SK-N-SH treated with all-trans-retinoic acid at 6 μM for 48 hours (cell line): Measurements from ENCODE around the gene AGR2.

ENCODE experiments used
- ATAC-seq: fragments of 200-7000 bp; cut with Tn5 transposase; 3 replicates; pipeline ENCODE4 v1.9.1; 2020; ENCODE audit warnings: mild to moderate bottlenecking, moderate library complexity
- ARNTL ChIP-seq: fragments of 450-650 bp; formaldehyde crosslinking; IDR thresholded peaks from 2 replicates; pipeline ENCODE4 v1.5.0; 2020; ENCODE audit warnings: low read depth, mild to moderate bottlenecking, moderate library complexity, borderline replicate concordance
- BACH2 ChIP-seq: fragments of 250-450 bp; sonication (Bioruptor Pico); IDR thresholded peaks from 2 replicates; pipeline ENCODE4 v1.9.0; 2021; ENCODE audit warnings: mild to moderate bottlenecking, borderline replicate concordance
- CSDC2 ChIP-seq: fragments of 250-450 bp; sonication (Bioruptor Pico); IDR thresholded peaks from 2 replicates; pipeline ENCODE4 v1.5.0; 2020; ENCODE audit warnings: mild to moderate bottlenecking, moderate library complexity
- ESRRG ChIP-seq: fragments of 250-450 bp; sonication (Bioruptor Pico); IDR thresholded peaks from 2 replicates; pipeline ENCODE4 v1.6.1; 2021; ENCODE audit warnings: mild to moderate bottlenecking
- GLIS3 ChIP-seq: fragments of 250-450 bp; sonication (Bioruptor Pico); IDR thresholded peaks from 2 replicates; pipeline ENCODE4 v1.5.0; 2020; ENCODE audit warnings: mild to moderate bottlenecking, moderate library complexity
- ISL1 ChIP-seq: fragments of 250-450 bp; sonication (Bioruptor Pico); IDR thresholded peaks from 2 replicates; pipeline ENCODE4 v2.1.2; 2022; ENCODE audit warnings: mild to moderate bottlenecking, moderate library complexity
- OSR1 ChIP-seq: fragments of 250-450 bp; sonication (Bioruptor Pico); IDR thresholded peaks from 2 replicates; pipeline ENCODE4 v1.8.0; 2022; ENCODE audit warnings: moderate library complexity, mild to moderate bottlenecking, inconsistent platforms
- PPARA ChIP-seq: fragments of 250-450 bp; sonication (Bioruptor Pico); IDR thresholded peaks from 2 replicates; pipeline ENCODE4 v1.5.0; 2020; ENCODE audit warnings: mild to moderate bottlenecking, borderline replicate concordance
- RARB ChIP-seq: fragments of 250-450 bp; sonication (Bioruptor Pico); IDR thresholded peaks from 2 replicates; pipeline ENCODE4 v1.8.0; 2021; ENCODE audit warnings: mild to moderate bottlenecking, moderate library complexity
- SNAI2 ChIP-seq: fragments of 250-450 bp; sonication (Bioruptor Pico); IDR thresholded peaks from 2 replicates; pipeline ENCODE4 v1.5.0; 2020; ENCODE audit warnings: mild to moderate bottlenecking, moderate library complexity
- TCF4 ChIP-seq: fragments of 250-450 bp; sonication (Bioruptor Pico); IDR thresholded peaks from 2 replicates; pipeline ENCODE4 v1.8.0; 2021; ENCODE audit warnings: mild to moderate bottlenecking, moderate library complexity, borderline replicate concordance
- TOX ChIP-seq: fragments of 250-450 bp; sonication (Bioruptor Pico); IDR thresholded peaks from 2 replicates; pipeline ENCODE4 v1.8.0; 2021; ENCODE audit warnings: mild to moderate bottlenecking, moderate library complexity, borderline replicate concordance
- ZC3H10 ChIP-seq: fragments of 250-450 bp; sonication (Bioruptor Pico); IDR thresholded peaks from 2 replicates; pipeline ENCODE4 v1.5.1; 2021; ENCODE audit warnings: mild to moderate bottlenecking, moderate library complexity
- ZFP3 ChIP-seq: fragments of 250-450 bp; sonication (Bioruptor Pico); IDR thresholded peaks from 2 replicates; pipeline ENCODE4 v1.5.0; 2020; ENCODE audit warnings: mild to moderate bottlenecking, moderate library complexity
- ZFP30 ChIP-seq: fragments of 450-650 bp; formaldehyde crosslinking; IDR thresholded peaks from 2 replicates; pipeline ENCODE4 v1.5.0; 2022; ENCODE audit warnings: mild to moderate bottlenecking, moderate library complexity
- ZNF565 ChIP-seq: fragments of 450-650 bp; formaldehyde crosslinking; conservative IDR thresholded peaks from 2 replicates; pipeline ENCODE4 v1.5.0; 2020; ENCODE audit warnings: low read depth, mild to moderate bottlenecking, moderate library complexity
- ZNF70 ChIP-seq: fragments of 450-650 bp; formaldehyde crosslinking; IDR thresholded peaks from 2 replicates; pipeline ENCODE4 v1.5.0; 2020; ENCODE audit warnings: mild to moderate bottlenecking, moderate library complexity
- ZNF8 ChIP-seq: fragments of 450-650 bp; formaldehyde crosslinking; IDR thresholded peaks from 2 replicates; pipeline ENCODE4 v1.5.0; 2020; ENCODE audit warnings: mild to moderate bottlenecking, moderate library complexity
- TF ChIP-seq, protein P1 (sequence below): fragments of 250-450 bp; sonication (Bioruptor Pico); IDR thresholded peaks from 2 replicates; pipeline ENCODE4 v1.5.1; 2020; ENCODE audit warnings: low read depth, mild to moderate bottlenecking, moderate library complexity
- TF ChIP-seq, protein P2 (sequence below): fragments of 250-450 bp; sonication (Bioruptor Pico); IDR thresholded peaks from 2 replicates; pipeline ENCODE4 v1.8.0; 2020; ENCODE audit warnings: mild to moderate bottlenecking, moderate library complexity, borderline replicate concordance
- TF ChIP-seq, protein P3 (sequence below): fragments of 250-450 bp; sonication (Bioruptor Pico); IDR thresholded peaks from 2 replicates; pipeline ENCODE4 v1.5.1; 2021; ENCODE audit warnings: mild to moderate bottlenecking, moderate library complexity
- TF ChIP-seq, protein P4 (sequence below): fragments of 250-450 bp; sonication (Bioruptor Pico); IDR thresholded peaks from 2 replicates; pipeline ENCODE4 v1.8.0; 2021; ENCODE audit warnings: low read depth, mild to moderate bottlenecking, moderate library complexity, borderline replicate concordance
- TF ChIP-seq, protein P5 (sequence below): fragments of 250-450 bp; sonication (Bioruptor Pico); IDR thresholded peaks from 2 replicates; pipeline ENCODE4 v1.5.0; 2020; ENCODE audit warnings: mild to moderate bottlenecking, moderate library complexity

Gene AGR2

DNA sequence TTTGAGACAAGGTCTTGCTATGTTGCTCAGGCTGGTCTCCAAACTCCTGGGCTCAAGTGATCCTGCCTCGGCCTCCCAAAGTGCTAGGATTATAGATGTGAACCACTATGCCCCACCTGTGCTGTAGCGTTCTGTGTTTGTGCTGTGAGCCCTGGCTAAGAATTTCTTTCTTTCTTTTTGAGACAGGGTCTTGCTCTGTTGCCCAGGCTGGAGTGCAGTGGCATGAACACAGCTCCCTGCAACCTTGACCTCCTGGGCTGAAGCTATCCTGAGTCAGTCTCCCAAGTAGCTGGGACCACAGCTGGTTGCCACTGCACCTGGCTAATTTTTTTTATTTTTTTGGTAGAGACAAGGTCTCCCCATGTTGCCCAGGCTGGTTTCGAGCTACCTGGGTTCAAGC lies 39.9 kb downstream of the AGR2 start:
- no peak for ATAC-seq
- TF ChIP-seq ZFP30 (CRISPR knock-in tag) (no peak), RARB (no peak), TCF4 (CRISPR knock-in tag) (no peak), TOX (CRISPR knock-in tag) (no peak), ZNF565 (CRISPR knock-in tag) (no peak), ESRRG (CRISPR knock-in tag) (no peak), ZFP3 (CRISPR knock-in tag) (no peak), ZNF8 (CRISPR knock-in tag) (no peak), OSR1 (CRISPR knock-in tag) (no peak), SNAI2 (no peak), CSDC2 (CRISPR knock-in tag) (no peak), GLIS3 (no peak)

DNA sequence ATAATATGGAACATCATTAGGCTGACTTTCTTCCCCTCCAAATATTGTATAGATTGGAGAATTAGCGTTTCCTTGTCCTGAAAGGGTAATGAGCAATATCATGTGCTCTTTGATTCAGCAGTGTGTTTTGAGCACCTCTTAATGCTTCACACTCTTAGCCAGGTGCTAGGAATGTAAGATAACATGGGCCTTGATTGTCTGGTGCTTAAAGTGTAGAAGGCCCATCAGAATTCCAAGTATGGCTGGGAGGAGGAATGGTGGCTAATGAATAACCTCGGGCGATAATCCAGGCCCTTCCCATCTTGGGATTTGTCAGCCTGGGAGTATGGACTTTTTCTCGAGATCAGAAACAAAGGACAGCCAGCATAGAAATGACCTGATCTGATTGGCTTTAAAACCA lies 42.6 kb downstream of the AGR2 start:
- no peak for ATAC-seq
- no peak for TF ChIP-seq TCF4 (CRISPR knock-in tag)
- TF ChIP-seq, protein P1, sequence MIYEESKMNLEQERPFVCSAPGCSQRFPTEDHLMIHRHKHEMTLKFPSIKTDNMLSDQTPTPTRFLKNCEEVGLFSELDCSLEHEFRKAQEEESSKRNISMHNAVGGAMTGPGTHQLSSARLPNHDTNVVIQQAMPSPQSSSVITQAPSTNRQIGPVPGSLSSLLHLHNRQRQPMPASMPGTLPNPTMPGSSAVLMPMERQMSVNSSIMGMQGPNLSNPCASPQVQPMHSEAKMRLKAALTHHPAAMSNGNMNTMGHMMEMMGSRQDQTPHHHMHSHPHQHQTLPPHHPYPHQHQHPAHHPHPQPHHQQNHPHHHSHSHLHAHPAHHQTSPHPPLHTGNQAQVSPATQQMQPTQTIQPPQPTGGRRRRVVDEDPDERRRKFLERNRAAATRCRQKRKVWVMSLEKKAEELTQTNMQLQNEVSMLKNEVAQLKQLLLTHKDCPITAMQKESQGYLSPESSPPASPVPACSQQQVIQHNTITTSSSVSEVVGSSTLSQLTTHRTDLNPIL (CRISPR knock-in tag): no peak
- TF ChIP-seq, protein P2, sequence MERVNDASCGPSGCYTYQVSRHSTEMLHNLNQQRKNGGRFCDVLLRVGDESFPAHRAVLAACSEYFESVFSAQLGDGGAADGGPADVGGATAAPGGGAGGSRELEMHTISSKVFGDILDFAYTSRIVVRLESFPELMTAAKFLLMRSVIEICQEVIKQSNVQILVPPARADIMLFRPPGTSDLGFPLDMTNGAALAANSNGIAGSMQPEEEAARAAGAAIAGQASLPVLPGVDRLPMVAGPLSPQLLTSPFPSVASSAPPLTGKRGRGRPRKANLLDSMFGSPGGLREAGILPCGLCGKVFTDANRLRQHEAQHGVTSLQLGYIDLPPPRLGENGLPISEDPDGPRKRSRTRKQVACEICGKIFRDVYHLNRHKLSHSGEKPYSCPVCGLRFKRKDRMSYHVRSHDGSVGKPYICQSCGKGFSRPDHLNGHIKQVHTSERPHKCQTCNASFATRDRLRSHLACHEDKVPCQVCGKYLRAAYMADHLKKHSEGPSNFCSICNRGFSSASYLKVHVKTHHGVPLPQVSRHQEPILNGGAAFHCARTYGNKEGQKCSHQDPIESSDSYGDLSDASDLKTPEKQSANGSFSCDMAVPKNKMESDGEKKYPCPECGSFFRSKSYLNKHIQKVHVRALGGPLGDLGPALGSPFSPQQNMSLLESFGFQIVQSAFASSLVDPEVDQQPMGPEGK (CRISPR knock-in tag): no peak
- TF ChIP-seq ZNF565 (CRISPR knock-in tag): no peak
- TF ChIP-seq BACH2 (CRISPR knock-in tag): no peak
- TF ChIP-seq ZFP30 (CRISPR knock-in tag): no peak
- TF ChIP-seq ZNF70 (CRISPR knock-in tag): no peak
- TF ChIP-seq PPARA (CRISPR knock-in tag): no peak
- no peak for TF ChIP-seq RARB

DNA sequence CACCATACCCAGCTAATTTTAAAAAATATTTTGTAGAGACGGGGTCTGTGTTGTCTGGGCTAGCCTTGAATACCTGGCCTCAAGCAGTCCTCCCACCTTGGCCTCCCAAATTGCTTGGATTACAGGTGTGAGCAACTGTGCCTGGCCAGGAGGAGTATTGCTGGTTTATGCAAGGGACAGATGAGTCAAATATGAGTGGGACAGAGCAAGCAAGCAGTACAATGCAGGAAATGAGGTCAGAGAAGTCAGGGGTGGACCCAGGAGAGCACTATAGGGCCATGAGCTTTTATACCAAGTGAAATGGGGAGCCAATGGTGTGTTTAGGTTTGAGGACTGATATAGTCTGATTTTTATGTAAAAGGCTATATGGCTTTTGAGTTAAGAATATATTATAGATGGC lies 45.0 kb downstream of the AGR2 start:
- TF ChIP-seq, protein P3, sequence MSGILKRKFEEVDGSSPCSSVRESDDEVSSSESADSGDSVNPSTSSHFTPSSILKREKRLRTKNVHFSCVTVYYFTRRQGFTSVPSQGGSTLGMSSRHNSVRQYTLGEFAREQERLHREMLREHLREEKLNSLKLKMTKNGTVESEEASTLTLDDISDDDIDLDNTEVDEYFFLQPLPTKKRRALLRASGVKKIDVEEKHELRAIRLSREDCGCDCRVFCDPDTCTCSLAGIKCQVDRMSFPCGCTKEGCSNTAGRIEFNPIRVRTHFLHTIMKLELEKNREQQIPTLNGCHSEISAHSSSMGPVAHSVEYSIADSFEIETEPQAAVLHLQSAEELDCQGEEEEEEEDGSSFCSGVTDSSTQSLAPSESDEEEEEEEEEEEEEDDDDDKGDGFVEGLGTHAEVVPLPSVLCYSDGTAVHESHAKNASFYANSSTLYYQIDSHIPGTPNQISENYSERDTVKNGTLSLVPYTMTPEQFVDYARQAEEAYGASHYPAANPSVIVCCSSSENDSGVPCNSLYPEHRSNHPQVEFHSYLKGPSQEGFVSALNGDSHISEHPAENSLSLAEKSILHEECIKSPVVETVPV: no peak
- TF ChIP-seq ARNTL (CRISPR knock-in tag) (no peak), BACH2 (CRISPR knock-in tag) (no peak), ZNF8 (CRISPR knock-in tag) (no peak), GLIS3 (no peak), OSR1 (CRISPR knock-in tag) (no peak), ZC3H10 (CRISPR knock-in tag) (no peak), ZNF565 (CRISPR knock-in tag) (no peak), TOX (CRISPR knock-in tag) (no peak), PPARA (CRISPR knock-in tag) (no peak), TCF4 (CRISPR knock-in tag) (no peak), SNAI2 (no peak), ISL1 (CRISPR knock-in tag) (no peak), CSDC2 (CRISPR knock-in tag) (no peak), ESRRG (CRISPR knock-in tag) (no peak), ZNF70 (CRISPR knock-in tag) (no peak)
- TF ChIP-seq, protein P4, sequence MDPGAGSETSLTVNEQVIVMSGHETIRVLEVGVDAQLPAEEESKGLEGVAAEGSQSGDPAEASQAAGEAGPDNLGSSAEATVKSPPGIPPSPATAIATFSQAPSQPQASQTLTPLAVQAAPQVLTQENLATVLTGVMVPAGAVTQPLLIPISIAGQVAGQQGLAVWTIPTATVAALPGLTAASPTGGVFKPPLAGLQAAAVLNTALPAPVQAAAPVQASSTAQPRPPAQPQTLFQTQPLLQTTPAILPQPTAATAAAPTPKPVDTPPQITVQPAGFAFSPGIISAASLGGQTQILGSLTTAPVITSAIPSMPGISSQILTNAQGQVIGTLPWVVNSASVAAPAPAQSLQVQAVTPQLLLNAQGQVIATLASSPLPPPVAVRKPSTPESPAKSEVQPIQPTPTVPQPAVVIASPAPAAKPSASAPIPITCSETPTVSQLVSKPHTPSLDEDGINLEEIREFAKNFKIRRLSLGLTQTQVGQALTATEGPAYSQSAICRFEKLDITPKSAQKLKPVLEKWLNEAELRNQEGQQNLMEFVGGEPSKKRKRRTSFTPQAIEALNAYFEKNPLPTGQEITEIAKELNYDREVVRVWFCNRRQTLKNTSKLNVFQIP (CRISPR knock-in tag): no peak
- TF ChIP-seq, protein P5, sequence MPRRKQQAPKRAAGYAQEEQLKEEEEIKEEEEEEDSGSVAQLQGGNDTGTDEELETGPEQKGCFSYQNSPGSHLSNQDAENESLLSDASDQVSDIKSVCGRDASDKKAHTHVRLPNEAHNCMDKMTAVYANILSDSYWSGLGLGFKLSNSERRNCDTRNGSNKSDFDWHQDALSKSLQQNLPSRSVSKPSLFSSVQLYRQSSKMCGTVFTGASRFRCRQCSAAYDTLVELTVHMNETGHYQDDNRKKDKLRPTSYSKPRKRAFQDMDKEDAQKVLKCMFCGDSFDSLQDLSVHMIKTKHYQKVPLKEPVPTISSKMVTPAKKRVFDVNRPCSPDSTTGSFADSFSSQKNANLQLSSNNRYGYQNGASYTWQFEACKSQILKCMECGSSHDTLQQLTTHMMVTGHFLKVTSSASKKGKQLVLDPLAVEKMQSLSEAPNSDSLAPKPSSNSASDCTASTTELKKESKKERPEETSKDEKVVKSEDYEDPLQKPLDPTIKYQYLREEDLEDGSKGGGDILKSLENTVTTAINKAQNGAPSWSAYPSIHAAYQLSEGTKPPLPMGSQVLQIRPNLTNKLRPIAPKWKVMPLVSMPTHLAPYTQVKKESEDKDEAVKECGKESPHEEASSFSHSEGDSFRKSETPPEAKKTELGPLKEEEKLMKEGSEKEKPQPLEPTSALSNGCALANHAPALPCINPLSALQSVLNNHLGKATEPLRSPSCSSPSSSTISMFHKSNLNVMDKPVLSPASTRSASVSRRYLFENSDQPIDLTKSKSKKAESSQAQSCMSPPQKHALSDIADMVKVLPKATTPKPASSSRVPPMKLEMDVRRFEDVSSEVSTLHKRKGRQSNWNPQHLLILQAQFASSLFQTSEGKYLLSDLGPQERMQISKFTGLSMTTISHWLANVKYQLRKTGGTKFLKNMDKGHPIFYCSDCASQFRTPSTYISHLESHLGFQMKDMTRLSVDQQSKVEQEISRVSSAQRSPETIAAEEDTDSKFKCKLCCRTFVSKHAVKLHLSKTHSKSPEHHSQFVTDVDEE (CRISPR knock-in tag): no peak
- TF ChIP-seq, protein P1 (CRISPR knock-in tag): no peak
- no peak for ATAC-seq
